Psoas muscle (tissue), 7 donors: ENCODE measurements around the gene NBPF1. TPM values are rescaled to one million over a fixed set of nuclear protein-coding genes. Genes with fewer than 3 reads are reported as not detected.

Experiments used
- polyA plus RNA-seq, 3 donors: library from polyadenylated mRNA; stranded (reverse); fragments of 200-250 nt; gene quantifications; one replicate each; pipeline ENCODE4 v1.2.3, GENCODE V29; 2013
- total RNA-seq, 4 donors: library from RNA; stranded (reverse); fragmentation: NEBNext Ultra II Directional in 2 of 4; extraction: Animal tissue kit (Norgen Biotek cat#: 25700) in 2 of 4; gene quantifications; one replicate each; pipeline versions ENCODE4 v1.2.1 to v1.2.4, GENCODE V29; 2021 to 2023
- donor health status: healthy with polysubstance abuse.
- donor health status: DM: no; HTN: no; CAD: no; lungs with moderate emphysema.
- donor health status: Bipolar disorder and iron deficiency.
- donor health status: healthy.
- donor health status: DM: no; HTN: no; CAD: no.
- donor health status: DM: no; HTN: no; CAD: no.
- donor health status: DM: yes; HTN: yes; CAD: no.

NBPF1 gene
- total and polyA plus RNA-seq, 7 donors, result 2.4 to 20.9 (median 6.5) TPM

Other genes with a start within 250 kb of the NBPF1 start
- 100 to 1,000 TPM in 3 of 4 donors, 10 to 100 TPM in 1; 80.7 to 144 (median 138) TPM for gene SZRD1, start 246.3 kb downstream of the NBPF1 start, total RNA-seq
- 100 to 1,000 TPM in 2 of 3 donors, 10 to 100 TPM in 1; 75.9 to 184 (median 156) TPM for gene SZRD1, start 246.3 kb downstream of the NBPF1 start, polyA plus RNA-seq
- gene SPATA21, start 176.1 kb downstream of the NBPF1 start, total RNA-seq, result not detected
- under 1 TPM; 0.21 to 0.52 (median 0.44) TPM for gene SPATA21, start 176.1 kb downstream of the NBPF1 start, polyA plus RNA-seq
- 10 to 100 TPM in 2 of 4 donors, 1 to 10 TPM in 2; 5.7 to 10.6 (median 9.1) TPM for gene NECAP2, start 172.8 kb downstream of the NBPF1 start, total RNA-seq
- 10 to 100 TPM in 2 of 3 donors, 1 to 10 TPM in 1; 7.7 to 10.9 (median 10.8) TPM for gene NECAP2, start 172.8 kb downstream of the NBPF1 start, polyA plus RNA-seq
- gene RNU1-1, start 99.3 kb downstream of the NBPF1 start, total RNA-seq, result 1,000 to 10,000 TPM; 1,264 to 5,208 (median 3,151) TPM
- gene RNU1-1, start 99.3 kb downstream of the NBPF1 start, polyA plus RNA-seq, result not detected
- 1,000 to 10,000 TPM; 1,264 to 5,208 (median 3,151) TPM for gene RNU1-3, start 53.4 kb upstream of the NBPF1 start, total RNA-seq
- not detected for gene RNU1-3, start 53.4 kb upstream of the NBPF1 start, polyA plus RNA-seq
- gene RNU1-4, start 127.0 kb upstream of the NBPF1 start, total RNA-seq, result 1,000 to 10,000 TPM; 1,264 to 5,208 (median 3,151) TPM
- not detected for gene RNU1-4, start 127.0 kb upstream of the NBPF1 start, polyA plus RNA-seq